K562 (cell line): Measurements from ENCODE around the gene CAMK2N1. TPM values are rescaled to one million over a fixed set of nuclear protein-coding genes. Genes with fewer than 3 reads are reported as not detected.

ENCODE experiments used
- HMGN3 ChIP-seq: IDR thresholded peaks from 2 replicates; pipeline ENCODE4 v1.6.1; 2011; ENCODE audit warnings: borderline replicate concordance, low read depth, mild to moderate bottlenecking, mixed read lengths, low read length; ENCODE audit not compliant: insufficient read length; ENCODE audit errors: extremely low read depth
- KLF1 ChIP-seq: fragments of 450-650 bp; IDR thresholded peaks from 2 replicates; pipeline ENCODE4 v1.6.1; 2016; ENCODE audit warnings: missing genetic modification characterization, missing compliant biosample characterization
- MYNN ChIP-seq, 2 experiments: sonication (generic); formaldehyde crosslinking in 1 of 2; IDR thresholded peaks; 2 replicates each; pipeline versions ENCODE4 v1.5.0 to v1.6.1; 2016 to 2020; ENCODE audit warnings: antibody characterized with exemption in 1 of 2, missing genetic modification reagents in 1 of 2
- ZC3H4 ChIP-seq: sonication (generic); formaldehyde crosslinking; IDR thresholded peaks from 2 replicates; pipeline ENCODE4 v1.9.0; 2021; ENCODE audit warnings: missing genetic modification reagents, borderline replicate concordance
- polyA plus RNA-seq, 8 experiments: library from polyadenylated mRNA; depleted of rRNA in 4 of 8; stranded (reverse) in 5 of 8; unstranded in 3 of 8; fragments of >200 nt; fragmentation: Nextera tagmentation in 2 of 8; fragmentation: Illumina TruSeq in 1 of 8; extraction: Ambion mirVana in 2 of 8; extraction: Trizol in 1 of 8; gene quantifications; 2 replicates each; pipeline versions ENCODE4 v1.2.1 to v1.2.3, GENCODE V29; 2011 to 2014; ENCODE audit warnings: inconsistent platforms in 1 of 8, missing spikeins in 1 of 8
- total RNA-seq, 7 experiments: library from RNA; depleted of rRNA in 6 of 7; stranded (reverse); fragments of >200 nt in 6 of 7; fragmentation: Illumina TruSeq in 2 of 7; extraction: Trizol in 2 of 7; gene quantifications; 2 replicates each; pipeline versions ENCODE4 v1.2.1 to v1.2.3, GENCODE V29; 2011 to 2021; ENCODE audit warnings: low replicate concordance in 1 of 7
- TF ChIP-seq, protein P1 (sequence below), 2 experiments: fragments of 450-650 bp in 1 of 2; sonication (generic) in 1 of 2; formaldehyde crosslinking in 1 of 2; IDR thresholded peaks; 2 replicates each; pipeline versions ENCODE4 v1.7.1 to v1.9.0; 2016 to 2022; ENCODE audit warnings: inconsistent platforms in 1 of 2, mild to moderate bottlenecking in 1 of 2, missing genetic modification reagents in 1 of 2
- TF ChIP-seq, protein P2 (sequence below): fragments of 450-650 bp; IDR thresholded peaks from 2 replicates; pipeline ENCODE4 v1.6.1; 2016; ENCODE audit warnings: mild to moderate bottlenecking
- TF ChIP-seq, protein P3 (sequence below): fragments of 450-650 bp; IDR thresholded peaks from 2 replicates; pipeline ENCODE4 v1.6.1; 2018; ENCODE audit not compliant: partially characterized antibody

Gene CAMK2N1
- total and polyA plus RNA-seq, 9 of the 15 experiments (the other 6 are each of a cell fraction or from before 2014, with no cell fraction given) = 0.09 to 1.4 (median 0.34) TPM

DNA sequence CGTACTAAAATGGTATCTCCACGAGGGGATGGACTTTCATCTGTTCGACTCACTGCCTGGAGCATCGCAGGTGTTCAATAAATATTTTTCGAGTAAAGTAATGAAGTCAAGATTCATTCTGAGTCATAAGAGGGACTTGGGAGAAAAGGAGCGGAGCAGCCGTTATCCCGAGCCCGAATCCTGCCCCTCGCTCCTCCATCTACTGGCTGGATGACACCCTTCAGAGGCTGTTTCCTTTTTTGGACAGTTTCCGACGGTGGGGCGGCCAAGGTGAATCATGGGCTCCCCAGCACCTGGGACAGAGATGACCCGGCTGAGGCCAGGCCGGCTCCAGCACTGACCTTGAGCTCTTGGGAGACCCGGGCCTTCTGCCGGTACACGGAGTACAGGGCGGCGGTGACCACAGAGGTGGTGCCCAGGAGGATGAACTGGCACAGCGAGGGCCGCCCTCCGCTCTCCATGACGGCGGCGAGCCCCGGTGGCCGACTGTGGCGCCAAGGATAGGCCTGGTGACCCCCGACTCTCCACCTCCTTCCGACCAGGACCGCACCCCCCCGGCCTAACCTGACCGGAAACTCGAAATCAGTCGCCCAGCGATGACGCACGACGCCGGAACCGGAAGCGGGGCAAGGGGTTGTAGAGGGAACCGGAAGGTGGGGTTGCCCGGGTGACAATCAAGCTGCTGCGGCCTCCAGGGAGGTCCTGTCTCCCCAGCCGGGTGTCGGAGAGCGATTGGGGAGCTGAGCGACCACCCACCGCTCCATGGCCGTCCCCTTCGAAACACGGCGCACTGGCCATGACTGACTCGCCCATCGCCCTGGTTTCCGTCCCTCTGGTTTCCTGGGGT, 21.8 kb upstream of the CAMK2N1 start, which contains the start of gene MUL1 (continued):
- TF ChIP-seq, protein P1, sequence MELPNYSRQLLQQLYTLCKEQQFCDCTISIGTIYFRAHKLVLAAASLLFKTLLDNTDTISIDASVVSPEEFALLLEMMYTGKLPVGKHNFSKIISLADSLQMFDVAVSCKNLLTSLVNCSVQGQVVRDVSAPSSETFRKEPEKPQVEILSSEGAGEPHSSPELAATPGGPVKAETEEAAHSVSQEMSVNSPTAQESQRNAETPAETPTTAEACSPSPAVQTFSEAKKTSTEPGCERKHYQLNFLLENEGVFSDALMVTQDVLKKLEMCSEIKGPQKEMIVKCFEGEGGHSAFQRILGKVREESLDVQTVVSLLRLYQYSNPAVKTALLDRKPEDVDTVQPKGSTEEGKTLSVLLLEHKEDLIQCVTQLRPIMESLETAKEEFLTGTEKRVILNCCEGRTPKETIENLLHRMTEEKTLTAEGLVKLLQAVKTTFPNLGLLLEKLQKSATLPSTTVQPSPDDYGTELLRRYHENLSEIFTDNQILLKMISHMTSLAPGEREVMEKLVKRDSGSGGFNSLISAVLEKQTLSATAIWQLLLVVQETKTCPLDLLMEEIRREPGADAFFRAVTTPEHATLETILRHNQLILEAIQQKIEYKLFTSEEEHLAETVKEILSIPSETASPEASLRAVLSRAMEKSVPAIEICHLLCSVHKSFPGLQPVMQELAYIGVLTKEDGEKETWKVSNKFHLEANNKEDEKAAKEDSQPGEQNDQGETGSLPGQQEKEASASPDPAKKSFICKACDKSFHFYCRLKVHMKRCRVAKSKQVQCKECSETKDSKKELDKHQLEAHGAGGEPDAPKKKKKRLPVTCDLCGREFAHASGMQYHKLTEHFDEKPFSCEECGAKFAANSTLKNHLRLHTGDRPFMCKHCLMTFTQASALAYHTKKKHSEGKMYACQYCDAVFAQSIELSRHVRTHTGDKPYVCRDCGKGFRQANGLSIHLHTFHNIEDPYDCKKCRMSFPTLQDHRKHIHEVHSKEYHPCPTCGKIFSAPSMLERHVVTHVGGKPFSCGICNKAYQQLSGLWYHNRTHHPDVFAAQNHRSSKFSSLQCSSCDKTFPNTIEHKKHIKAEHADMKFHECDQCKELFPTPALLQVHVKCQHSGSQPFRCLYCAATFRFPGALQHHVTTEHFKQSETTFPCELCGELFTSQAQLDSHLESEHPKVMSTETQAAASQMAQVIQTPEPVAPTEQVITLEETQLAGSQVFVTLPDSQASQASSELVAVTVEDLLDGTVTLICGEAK (IDR thresholded peaks at IDR 0.05) = peak; percentile 99
- TF ChIP-seq, protein P1 (CRISPR knock-in tag; IDR thresholded peaks at IDR 0.05) = no peak
- peak; percentile 60 for TF ChIP-seq HMGN3
- TF ChIP-seq, protein P2, sequence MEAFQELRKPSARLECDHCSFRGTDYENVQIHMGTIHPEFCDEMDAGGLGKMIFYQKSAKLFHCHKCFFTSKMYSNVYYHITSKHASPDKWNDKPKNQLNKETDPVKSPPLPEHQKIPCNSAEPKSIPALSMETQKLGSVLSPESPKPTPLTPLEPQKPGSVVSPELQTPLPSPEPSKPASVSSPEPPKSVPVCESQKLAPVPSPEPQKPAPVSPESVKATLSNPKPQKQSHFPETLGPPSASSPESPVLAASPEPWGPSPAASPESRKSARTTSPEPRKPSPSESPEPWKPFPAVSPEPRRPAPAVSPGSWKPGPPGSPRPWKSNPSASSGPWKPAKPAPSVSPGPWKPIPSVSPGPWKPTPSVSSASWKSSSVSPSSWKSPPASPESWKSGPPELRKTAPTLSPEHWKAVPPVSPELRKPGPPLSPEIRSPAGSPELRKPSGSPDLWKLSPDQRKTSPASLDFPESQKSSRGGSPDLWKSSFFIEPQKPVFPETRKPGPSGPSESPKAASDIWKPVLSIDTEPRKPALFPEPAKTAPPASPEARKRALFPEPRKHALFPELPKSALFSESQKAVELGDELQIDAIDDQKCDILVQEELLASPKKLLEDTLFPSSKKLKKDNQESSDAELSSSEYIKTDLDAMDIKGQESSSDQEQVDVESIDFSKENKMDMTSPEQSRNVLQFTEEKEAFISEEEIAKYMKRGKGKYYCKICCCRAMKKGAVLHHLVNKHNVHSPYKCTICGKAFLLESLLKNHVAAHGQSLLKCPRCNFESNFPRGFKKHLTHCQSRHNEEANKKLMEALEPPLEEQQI = peak; percentile 79; the same call in 1 of the 2 replicates
- TF ChIP-seq MYNN (IDR thresholded peaks at IDR 0.05) = no peak
- TF ChIP-seq MYNN (CRISPR knock-in tag; IDR thresholded peaks at IDR 0.05) = no peak
- peak; percentile 90 for TF ChIP-seq KLF1 (tag)
- TF ChIP-seq, protein P3, sequence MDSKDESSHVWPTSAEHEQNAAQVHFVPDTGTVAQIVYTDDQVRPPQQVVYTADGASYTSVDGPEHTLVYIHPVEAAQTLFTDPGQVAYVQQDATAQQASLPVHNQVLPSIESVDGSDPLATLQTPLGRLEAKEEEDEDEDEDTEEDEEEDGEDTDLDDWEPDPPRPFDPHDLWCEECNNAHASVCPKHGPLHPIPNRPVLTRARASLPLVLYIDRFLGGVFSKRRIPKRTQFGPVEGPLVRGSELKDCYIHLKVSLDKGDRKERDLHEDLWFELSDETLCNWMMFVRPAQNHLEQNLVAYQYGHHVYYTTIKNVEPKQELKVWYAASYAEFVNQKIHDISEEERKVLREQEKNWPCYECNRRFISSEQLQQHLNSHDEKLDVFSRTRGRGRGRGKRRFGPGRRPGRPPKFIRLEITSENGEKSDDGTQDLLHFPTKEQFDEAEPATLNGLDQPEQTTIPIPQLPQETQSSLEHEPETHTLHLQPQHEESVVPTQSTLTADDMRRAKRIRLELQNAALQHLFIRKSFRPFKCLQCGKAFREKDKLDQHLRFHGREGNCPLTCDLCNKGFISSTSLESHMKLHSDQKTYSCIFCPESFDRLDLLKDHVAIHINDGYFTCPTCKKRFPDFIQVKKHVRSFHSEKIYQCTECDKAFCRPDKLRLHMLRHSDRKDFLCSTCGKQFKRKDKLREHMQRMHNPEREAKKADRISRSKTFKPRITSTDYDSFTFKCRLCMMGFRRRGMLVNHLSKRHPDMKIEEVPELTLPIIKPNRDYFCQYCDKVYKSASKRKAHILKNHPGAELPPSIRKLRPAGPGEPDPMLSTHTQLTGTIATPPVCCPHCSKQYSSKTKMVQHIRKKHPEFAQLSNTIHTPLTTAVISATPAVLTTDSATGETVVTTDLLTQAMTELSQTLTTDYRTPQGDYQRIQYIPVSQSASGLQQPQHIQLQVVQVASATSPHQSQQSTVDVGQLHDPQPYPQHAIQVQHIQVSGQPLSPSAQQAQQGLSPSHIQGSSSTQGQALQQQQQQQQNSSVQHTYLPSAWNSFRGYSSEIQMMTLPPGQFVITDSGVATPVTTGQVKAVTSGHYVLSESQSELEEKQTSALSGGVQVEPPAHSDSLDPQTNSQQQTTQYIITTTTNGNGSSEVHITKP = peak; percentile 26
- TF ChIP-seq ZC3H4 (CRISPR knock-in tag) = no peak
